ENCODE measurements around the gene EPO. TPM values are rescaled to one million over a fixed set of nuclear protein-coding genes. Genes with fewer than 3 reads are reported as not detected.
"Not testable (repeated sequence)": the region's sequence is repeated elsewhere in the genome, so short reads cannot be mapped to it uniquely, and the experiment has no call there.

EPO gene
- total RNA-seq, 1 donor from 2014 or later: not detected

DNA sequence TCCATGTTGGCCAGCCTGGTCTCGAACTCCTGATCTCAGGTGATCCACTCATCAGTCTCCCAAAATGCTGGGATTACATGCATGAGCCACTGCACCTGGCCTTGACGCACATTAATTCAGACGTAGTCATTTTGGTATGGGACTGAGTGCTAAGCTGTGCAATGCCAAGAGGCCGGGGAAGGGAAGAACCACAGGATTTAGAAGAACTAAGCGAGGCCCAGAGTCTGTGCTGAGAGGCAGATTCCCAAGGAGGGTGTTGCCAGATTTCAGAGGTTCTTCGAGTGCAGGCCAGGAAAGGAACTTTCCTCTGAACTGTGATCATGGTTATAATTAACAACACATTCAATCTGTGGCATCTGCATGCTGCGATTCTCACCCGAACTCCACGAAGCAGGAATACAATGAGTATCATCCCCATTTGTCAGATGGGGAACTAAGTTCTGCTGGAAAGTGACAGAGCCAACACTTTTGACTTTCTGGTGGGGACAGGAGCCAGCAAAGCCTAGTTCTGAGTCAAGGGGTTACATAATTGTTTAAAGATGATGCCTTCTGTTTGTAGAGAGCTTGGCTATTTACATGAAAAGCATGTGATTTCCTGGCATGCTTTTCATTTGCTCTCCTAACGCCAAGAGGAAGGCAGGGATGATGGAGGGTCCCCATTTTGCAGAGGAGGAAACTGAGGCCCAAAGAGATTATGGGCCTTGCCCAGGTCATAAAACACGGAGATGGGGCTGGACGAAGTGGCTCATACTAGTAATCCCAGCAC is 6.9 kb downstream of the EPO start:
- DNase-seq (no peak), ATAC-seq (no peak)
- intact Hi-C loops (cut with micrococcal nuclease): no loop called here

DNA sequence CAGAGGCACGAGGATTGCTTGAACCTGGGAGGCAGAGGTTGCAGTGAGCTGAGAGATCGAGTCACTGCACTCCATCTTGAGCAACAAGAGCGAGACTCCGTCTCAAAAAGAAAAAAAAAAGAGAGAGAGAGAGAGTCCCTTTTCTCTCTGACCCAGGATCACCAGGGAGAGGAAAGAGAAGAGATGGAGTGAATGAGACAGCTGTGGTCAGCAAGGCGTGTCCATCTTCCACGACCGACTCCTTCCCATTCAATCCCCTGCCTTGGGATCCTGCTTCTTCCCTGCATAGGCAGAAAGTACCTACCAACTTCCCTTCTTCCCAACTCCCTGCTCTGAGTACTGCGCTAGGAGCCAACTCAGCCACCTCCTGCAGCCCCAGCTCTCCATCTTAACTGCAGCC is 7.9 kb downstream of the EPO start:
- intact Hi-C loops (cut with micrococcal nuclease): no loop called here
- DNase-seq (no peak), ATAC-seq (no peak)

DNA sequence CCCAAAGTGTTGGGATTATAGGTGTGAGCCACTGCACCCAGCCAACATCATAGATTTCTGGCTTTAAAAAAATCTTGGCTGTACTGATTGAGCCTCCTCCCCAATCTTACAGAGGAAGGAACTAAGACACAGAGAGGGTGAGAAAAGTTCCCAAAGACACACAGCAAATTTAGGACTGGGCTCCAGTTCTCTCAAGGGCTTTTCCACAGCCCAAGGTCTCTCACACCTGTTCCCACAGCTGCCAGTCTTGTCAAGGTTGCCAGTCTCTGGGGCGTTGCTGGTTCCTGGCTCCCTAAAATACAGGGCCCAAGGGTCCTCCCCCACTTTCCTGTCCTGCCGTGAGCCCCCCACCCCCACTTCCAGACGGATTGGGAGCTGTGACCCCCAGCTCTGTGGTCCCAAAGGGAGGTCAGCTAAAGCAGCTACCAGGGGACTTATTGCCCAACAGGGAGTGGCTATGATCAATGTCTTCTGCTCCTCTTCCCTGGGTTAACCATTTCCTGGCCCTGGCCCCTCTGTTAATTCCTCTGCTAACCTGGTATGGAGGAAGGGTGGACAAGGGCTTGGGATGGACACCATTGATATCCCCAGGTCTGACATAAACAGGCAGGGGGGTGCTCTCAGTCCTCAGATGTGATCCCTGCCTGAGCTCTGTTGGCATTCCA is 10.0 kb downstream of the EPO start:
- no peak for ATAC-seq
- DNase-seq: no peak
- intact Hi-C loops (cut with micrococcal nuclease): no loop called here

DNA sequence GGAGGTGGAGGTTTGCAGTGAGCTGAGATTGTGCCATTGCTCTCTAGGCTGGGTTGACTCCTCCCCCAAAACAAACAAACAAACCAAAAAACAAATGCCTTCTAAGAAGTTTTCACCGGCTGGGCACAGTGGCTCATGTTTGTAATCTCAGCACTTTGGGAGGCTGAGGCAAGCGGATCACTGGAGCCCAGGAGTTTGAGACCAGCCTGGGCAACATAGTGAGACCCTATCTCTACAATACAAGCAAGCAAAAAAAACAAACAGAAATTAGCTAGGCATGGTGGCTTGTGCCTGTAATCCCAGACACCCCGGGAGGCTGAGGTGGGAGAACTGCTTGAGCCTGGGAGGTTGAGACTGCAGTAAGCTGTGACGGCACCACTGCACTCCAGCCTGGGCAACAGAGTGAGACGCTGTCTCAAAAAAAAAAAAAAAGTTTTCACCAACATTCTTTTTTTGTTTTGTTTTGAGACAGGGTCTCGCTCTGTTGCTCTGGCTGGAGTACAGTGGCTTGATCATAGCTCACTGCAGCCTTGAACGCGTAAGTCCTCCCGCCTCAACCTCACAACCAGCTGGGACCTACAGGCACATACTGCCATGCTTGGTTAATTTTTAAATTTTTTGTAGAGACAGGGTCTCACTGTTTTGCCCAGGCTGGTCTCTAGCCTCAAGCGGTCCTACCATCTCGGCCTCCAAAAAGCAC is 11.8 kb downstream of the EPO start:
- DNase-seq (no peak), ATAC-seq (no peak)
- intact Hi-C loops (cut with micrococcal nuclease): no loop called here

GRCh38 chr7:100735730-100736129 is 15.5 kb downstream of the EPO start:
- DNase-seq (no peak), ATAC-seq (no peak)
- intact Hi-C loops (cut with micrococcal nuclease): no loop called here

DNA sequence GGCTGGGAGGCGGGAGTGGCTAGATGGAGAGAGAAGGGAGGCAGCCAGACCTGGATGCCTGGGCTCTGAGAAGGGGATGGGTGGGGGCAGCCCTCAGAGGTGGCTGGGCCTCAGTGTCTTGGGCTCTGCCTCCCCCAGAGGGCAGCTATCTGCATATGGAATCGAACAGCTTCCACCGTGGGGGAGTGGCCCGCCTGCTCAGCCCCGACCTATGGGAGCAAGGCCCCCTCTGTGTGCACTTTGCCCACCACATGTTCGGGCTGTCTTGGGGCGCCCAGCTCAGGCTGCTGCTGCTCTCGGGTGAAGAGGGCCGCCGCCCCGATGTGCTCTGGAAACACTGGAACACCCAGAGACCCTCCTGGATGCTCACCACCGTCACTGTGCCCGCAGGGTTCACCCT is 16.4 kb downstream of the EPO start:
- DNase-seq (no peak), ATAC-seq (no peak)
- intact Hi-C loops (cut with micrococcal nuclease): no loop called here

DNA sequence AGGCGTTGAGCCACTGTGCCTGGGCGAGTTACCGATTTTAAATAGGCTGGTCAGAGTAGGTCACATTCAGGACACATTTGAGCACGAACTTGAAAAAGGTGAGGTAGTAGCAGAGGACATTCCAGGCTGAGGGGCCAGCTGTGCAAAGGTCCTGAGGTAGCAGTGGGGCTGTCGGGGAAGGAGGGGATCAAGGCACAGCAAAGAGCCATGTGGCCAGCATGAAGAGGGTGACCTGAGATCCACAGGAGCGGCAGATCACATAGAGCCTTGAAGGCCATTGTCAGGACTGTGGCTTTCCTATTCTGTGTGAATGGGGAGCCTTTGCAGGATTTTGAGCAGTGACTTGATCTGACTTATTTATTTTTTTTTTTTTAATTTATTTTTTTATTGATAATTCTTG is 19.7 kb downstream of the EPO start:
- DNase-seq: no peak
- no peak for ATAC-seq
- intact Hi-C loops (cut with micrococcal nuclease): no loop called here

GRCh38 chr7:100744605-100745004 is 24.3 kb downstream of the EPO start:
- DNase-seq: no peak
- ATAC-seq: no peak
- intact Hi-C loops (cut with micrococcal nuclease): no loop called here

GRCh38 chr7:100745184-100745583 is 24.9 kb downstream of the EPO start:
- DNase-seq (peak; percentile 64), ATAC-seq (peak; percentile 57)

DNA sequence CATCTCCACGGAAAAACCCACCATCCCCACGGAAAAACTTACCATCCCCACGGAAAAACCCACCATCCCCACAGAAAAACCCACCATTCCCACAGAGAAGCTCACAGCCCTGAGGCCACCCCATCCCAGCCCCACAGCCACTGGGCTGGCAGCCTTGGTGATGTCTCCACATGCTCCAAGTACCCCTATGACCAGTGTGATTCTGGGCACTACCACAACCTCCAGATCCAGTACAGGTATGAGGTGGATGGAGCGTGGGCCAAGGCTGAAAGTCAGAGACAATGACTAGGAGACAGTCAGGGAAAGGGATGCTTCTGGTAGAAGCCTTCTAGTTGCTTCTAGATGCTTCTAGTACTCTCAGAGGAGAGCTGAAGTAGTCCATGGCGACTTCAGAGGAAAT is 32.7 kb downstream of the EPO start:
- intact Hi-C loops (cut with micrococcal nuclease): no loop called here
- no peak for ATAC-seq
- DNase-seq: no peak

More at GRCh38 chr7:100745184-100745583, 24.9 kb downstream of the EPO start:
- intact Hi-C loops (cut with micrococcal nuclease): no loop called here

DNA sequence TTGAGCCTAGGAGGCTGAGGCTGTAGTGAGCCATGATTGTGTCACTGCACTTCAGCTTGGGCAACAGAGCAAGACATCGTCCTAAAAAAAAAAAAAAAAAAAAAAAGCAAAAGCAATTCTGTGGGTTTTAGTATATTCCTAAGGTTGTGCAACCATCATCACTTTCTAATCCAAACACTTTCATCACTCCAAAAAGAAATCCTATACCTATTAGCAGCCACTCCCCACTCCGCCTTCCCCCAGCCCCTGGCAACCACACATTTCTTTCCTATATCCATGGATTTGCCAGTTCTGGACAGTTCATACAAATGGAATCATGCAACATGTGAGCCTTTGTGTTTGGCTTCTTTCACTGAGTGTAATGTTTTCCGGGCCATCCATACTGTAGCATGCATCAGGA is 33.5 kb downstream of the EPO start:
- no peak for DNase-seq
- intact Hi-C loops (cut with micrococcal nuclease): no loop called here
- no peak for ATAC-seq

DNA sequence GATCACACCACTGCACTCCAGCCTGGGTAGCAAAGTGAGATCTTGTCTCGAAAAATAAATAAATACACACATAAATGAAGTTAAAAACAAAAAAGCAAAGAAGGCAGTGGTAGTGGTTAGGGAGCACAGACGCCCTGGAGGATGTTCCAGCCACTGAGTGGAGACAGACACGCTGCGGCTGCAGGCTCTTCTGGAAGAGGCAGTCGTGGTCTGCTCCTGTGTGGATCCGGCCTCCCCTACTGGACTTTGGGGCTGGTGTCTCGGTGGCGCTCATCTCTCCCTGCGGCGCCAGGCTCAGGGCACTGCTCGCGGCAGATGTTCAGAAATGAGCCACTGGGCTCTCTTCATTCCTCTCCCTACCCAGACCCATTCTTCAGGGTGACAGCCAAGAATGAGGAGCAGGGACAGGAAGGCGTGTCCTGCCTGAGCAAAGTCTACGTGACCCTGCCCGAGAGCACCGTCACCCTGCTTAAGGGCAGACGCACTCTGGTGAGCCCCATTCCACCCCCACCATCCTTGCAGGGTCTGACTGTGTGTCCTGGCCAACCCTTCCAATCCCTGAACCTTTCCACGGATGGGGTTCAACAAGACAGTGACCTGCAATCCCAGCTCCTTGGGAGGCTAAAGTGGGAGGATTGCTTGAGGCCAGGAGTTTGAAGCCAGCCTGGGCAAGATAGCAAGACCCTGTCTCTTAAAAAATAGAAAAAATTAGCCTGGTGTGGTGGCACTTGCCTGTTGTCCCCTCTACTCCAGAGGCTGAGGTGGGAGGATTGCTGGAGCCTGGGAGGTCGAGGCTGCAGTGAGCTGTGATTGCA is 39.3 kb downstream of the EPO start:
- DNase-seq: no peak
- intact Hi-C loops (cut with micrococcal nuclease): no loop called here
- ATAC-seq: no peak

GRCh38 chr7:100762841-100763240 is 42.6 kb downstream of the EPO start:
- ATAC-seq; intact Hi-C loops (cut with micrococcal nuclease); DNase-seq: not testable (repeated sequence)

GRCh38 chr7:100763556-100764140 is 43.4 kb downstream of the EPO start:
- intact Hi-C loops (cut with micrococcal nuclease): no loop called here

DNA sequence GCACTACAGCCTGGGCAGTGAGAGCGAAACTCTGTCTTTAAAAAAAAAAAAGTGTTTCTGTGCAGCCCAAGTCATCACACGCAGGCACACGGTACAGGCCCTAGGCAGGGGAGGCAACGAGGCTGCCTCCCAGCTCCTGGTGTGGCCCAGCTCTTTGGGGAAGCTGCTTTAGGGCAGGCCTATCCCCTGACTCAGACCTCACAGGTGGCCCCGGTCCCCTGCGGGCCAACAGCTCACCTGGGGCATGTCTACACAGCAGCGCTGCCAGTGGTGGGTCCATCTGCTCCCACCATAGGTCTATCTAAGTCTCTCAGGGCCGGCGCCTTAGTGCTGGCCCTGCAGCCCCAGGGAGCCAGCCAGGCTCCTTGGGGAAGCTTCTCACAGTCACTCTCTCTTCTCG is 44.6 kb downstream of the EPO start:
- no peak for ATAC-seq
- intact Hi-C loops (cut with micrococcal nuclease): no loop called here
- no peak for DNase-seq

More at GRCh38 chr7:100763556-100764140, 43.4 kb downstream of the EPO start:
- DNase-seq (no peak), ATAC-seq (no peak)

DNA sequence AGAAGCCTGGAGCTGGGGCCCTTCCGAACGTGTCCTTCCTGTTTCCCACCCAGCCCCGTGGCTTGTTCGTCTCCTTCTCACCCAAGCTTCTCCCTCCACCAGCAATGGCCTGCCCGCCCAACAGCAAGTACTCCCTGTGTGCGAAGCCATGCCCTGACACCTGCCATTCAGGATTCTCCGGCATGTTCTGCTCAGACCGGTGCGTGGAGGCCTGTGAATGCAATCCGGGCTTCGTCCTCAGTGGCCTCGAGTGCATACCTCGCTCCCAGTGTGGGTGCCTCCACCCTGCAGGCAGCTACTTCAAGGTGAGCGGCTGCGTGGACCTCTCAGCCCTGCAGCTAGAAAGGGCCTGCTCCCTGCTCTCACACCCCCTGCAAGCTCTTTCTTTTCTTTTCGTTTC is 45.0 kb downstream of the EPO start:
- DNase-seq (no peak), ATAC-seq (no peak)
- intact Hi-C loops (cut with micrococcal nuclease): no loop called here

DNA sequence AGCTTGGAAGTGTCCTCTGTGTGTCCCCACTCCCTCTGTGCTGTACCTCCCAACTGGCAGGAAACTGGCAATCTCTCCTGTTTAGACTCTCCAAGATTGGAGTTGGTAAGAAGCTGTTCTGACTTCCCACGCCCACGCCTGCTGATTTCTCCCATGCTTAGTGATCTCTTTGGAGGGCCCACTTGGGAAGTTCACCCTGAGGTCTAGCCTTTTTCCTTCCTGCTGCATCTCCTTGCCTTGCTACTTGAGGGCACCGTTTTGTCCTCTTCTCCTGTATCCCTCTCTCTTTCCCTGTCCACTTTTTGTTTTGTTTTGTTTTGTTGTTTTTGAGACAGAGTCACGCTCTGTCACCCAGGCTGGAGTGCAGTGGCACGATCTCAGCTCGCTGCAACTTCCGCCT is 48.5 kb downstream of the EPO start:
- intact Hi-C loops (cut with micrococcal nuclease): no loop called here
- no peak for ATAC-seq
- no peak for DNase-seq
